MCF 10A (cell line): ENCODE measurements around the gene PI16. TPM values are rescaled to one million over a fixed set of nuclear protein-coding genes. Genes with fewer than 3 reads are reported as not detected.

Source experiments
- BruUV-seq: library from RNA; stranded (reverse); fragments of 400-500 nt; replicated peaks from 2 replicates; lab custom pipeline; 2021; lab: Mats Ljungman, UMichigan
- CTCF ChIA-PET: fragments of 300-600 bp; sonication (Branson Sonifier 250); formaldehyde crosslinking; extraction: SDS; loops from one replicate; lab custom pipeline; 2021; ENCODE audit warnings: antibody characterized with exemption, inconsistent platforms; lab: Yijun Ruan, JAX
- POLR2A ChIA-PET: fragments of 300-600, 350-650 bp; sonication (Branson Sonifier 250); formaldehyde crosslinking; extraction: SDS; loops from one replicate; lab custom pipeline; 2020; ENCODE audit warnings: antibody characterized with exemption, inconsistent platforms; lab: Yijun Ruan, JAX
- DNase-seq: peaks from one replicate; pipeline ENCODE4 v3.0.0-alpha.2; 2018; ENCODE audit not compliant: unreplicated experiment
- H3K27ac Mint-ChIP-seq: one replicate; pipeline ENCODE4 v1.8.0; 2022; ENCODE audit warnings: mild to moderate bottlenecking, low read depth, mixed read lengths; ENCODE audit not compliant: unreplicated experiment
- H3K27me3 Mint-ChIP-seq: one replicate; pipeline ENCODE4 v1.8.0; 2022; ENCODE audit warnings: mixed read lengths; ENCODE audit not compliant: insufficient read depth, unreplicated experiment
- H3K36me3 Mint-ChIP-seq: one replicate; pipeline ENCODE4 v1.8.0; 2022; ENCODE audit warnings: mild to moderate bottlenecking, moderate library complexity, mixed read lengths; ENCODE audit not compliant: insufficient read depth, unreplicated experiment
- H3K4me1 Mint-ChIP-seq: one replicate; pipeline ENCODE4 v1.8.0; 2022; ENCODE audit warnings: mixed read lengths; ENCODE audit not compliant: insufficient read depth, unreplicated experiment
- H3K4me3 Mint-ChIP-seq: one replicate; pipeline ENCODE4 v1.8.0; 2022; ENCODE audit warnings: mild to moderate bottlenecking, moderate library complexity, mixed read lengths; ENCODE audit not compliant: unreplicated experiment
- H3K9me3 Mint-ChIP-seq: one replicate; pipeline ENCODE4 v1.8.0; 2022; ENCODE audit warnings: mixed read lengths; ENCODE audit not compliant: unreplicated experiment
- CTCF ChIP-seq: fragments of 200-600 bp; IDR thresholded peaks from one replicate; pipeline ENCODE4 v1.8.0; 2022; ENCODE audit warnings: antibody characterized with exemption, mild to moderate bottlenecking; ENCODE audit not compliant: unreplicated experiment
- intact Hi-C: fragments of 100-400 bp; cut with micrococcal nuclease; formaldehyde crosslinking; loops from 2 replicates; pipeline ENCODE4 v1.14.1; 2022
- total RNA-seq: library from RNA; stranded (reverse); gene quantifications from 2 replicates; pipeline ENCODE4 v1.2.3, GENCODE V29; 2022

Gene PI16
- total RNA-seq, 1 experiment from 2014 or later = not detected

GRCh38 chr6:37004044-37004980 lies 49.8 kb downstream of the PI16 start:
- ChIA-PET POLR2A (interaction anchor here (0.6 to 1.5 kb wide), 2 partner anchors 14 to 40 kb away, joined by 3 read pairs; no protein-coding TSS in a partner anchor), CTCF (interaction anchor here (0.6 kb wide), 1 partner anchor 255 kb away, joined by 3 read pairs; no protein-coding TSS in a partner anchor)
- no peak for TF ChIP-seq CTCF
- DNase-seq = no peak
- intact Hi-C loops = no loop called here
- Mint-ChIP-seq H3K4me3 (no peak overlapping the region), H3K27me3 (peaks cover 30% of the 10 kb centered on the region), H3K27ac (no peak overlapping the region), H3K4me1 (no peaks in the 10 kb centered on the region), H3K36me3 (no peaks in the 10 kb centered on the region), H3K9me3 (no peaks in the 10 kb centered on the region)
- no TSS peak for BruUV-seq

- ChIA-PET POLR2A (interaction anchor here (0.6 kb wide), 1 partner anchor 41 kb away, joined by 3 read pairs; no protein-coding TSS in a partner anchor), CTCF (interaction anchor here (1.4 kb wide), 1 partner anchor 13 kb away, joined by 7 read pairs; no protein-coding TSS in a partner anchor)
- intact Hi-C loops = no loop called here
- DNase-seq = no peak
- Mint-ChIP-seq H3K36me3 (no peaks in the 10 kb centered on the region), H3K4me3 (no peak within 1 kb of the TSS), H3K27me3 (peaks cover 26% of the 10 kb centered on the region), H3K4me1 (no peaks in the 10 kb centered on the region), H3K27ac (no peak within 1 kb of the TSS), H3K9me3 (no peaks in the 10 kb centered on the region)
- no TSS peak for BruUV-seq
- no peak for TF ChIP-seq CTCF
Observed at GRCh38 chr6:37005061-37005810, 50.7 kb downstream of the PI16 start, which contains the start of gene FGD2. FGD2 (plus strand) TSS chr6:37005655; CDS start chr6:37005818, 163 bp downstream.

GRCh38 chr6:37005827-37006567 lies 51.5 kb downstream of the PI16 start:
- Mint-ChIP-seq H3K27me3 (peaks cover 18% of the 10 kb centered on the region), H3K27ac (no peak overlapping the region), H3K9me3 (no peaks in the 10 kb centered on the region), H3K4me1 (no peaks in the 10 kb centered on the region), H3K36me3 (no peaks in the 10 kb centered on the region), H3K4me3 (no peak overlapping the region)
- ChIA-PET CTCF (interaction anchor here (0.6 to 3.1 kb wide), 5 partner anchors 12 to 240 kb away, joined by 3 to 19 read pairs (median 5); no protein-coding TSS in a partner anchor), POLR2A (no interaction called here)
- intact Hi-C loops = no loop called here
- no TSS peak for BruUV-seq
- no peak for DNase-seq
- TF ChIP-seq CTCF = no peak
